Astrocyte (in vitro differentiated cells and primary cell): ENCODE data around the gene DIMT1. TPM values are rescaled to one million over a fixed set of nuclear protein-coding genes. Genes with fewer than 3 reads are reported as not detected.

Experiments
- DNase-seq: peaks from one replicate; pipeline ENCODE4 v3.0.0-alpha.2; 2010; ENCODE audit warnings: low read depth
- FAIRE-seq: peaks from 2 replicates; lab custom pipeline; 2011; peaks lifted over from hg19 to GRCh38; lab: Jason Lieb, UNC
- H2AFZ ChIP-seq: 2 replicates; pipeline ENCODE4 v1.6.0; 2012; ENCODE audit warnings: low read depth, low read length, inconsistent platforms
- H3K27ac ChIP-seq: 2 replicates; pipeline ENCODE4 v1.5.1; 2011; ENCODE audit warnings: low read depth, low read length, inconsistent platforms
- H3K27me3 ChIP-seq: 2 replicates; pipeline ENCODE4 v1.6.0; 2011; ENCODE audit warnings: low read length, inconsistent platforms; ENCODE audit not compliant: insufficient read depth
- H3K36me3 ChIP-seq: 2 replicates; pipeline ENCODE4 v1.5.1; 2011; ENCODE audit warnings: low read length, inconsistent platforms; ENCODE audit not compliant: insufficient read depth
- H3K4me1 ChIP-seq: 2 replicates; pipeline ENCODE4 v1.5.1; 2011; ENCODE audit warnings: low read length, inconsistent platforms; ENCODE audit not compliant: insufficient read depth
- H3K4me2 ChIP-seq: 2 replicates; pipeline ENCODE4 v1.6.0; 2012; ENCODE audit warnings: low read length, inconsistent platforms
- H3K4me3 ChIP-seq: 2 replicates; pipeline ENCODE4 v1.5.1; 2011; ENCODE audit warnings: low read depth, mild to moderate bottlenecking, low read length, inconsistent platforms; ENCODE audit not compliant: insufficient read depth
- H3K79me2 ChIP-seq: 2 replicates; pipeline ENCODE4 v1.6.0; 2012; ENCODE audit warnings: mild to moderate bottlenecking, low read length, inconsistent platforms; ENCODE audit not compliant: insufficient read depth
- H3K9ac ChIP-seq: 2 replicates; pipeline ENCODE4 v1.6.0; 2012; ENCODE audit warnings: mild to moderate bottlenecking, low read length, inconsistent platforms
- H3K9me3 ChIP-seq: 2 replicates; pipeline ENCODE4 v1.5.1; 2012; ENCODE audit warnings: low read depth, mild to moderate bottlenecking, low read length, inconsistent platforms; ENCODE audit not compliant: insufficient read depth
- H4K20me1 ChIP-seq: 2 replicates; pipeline ENCODE4 v1.6.0; 2012; ENCODE audit warnings: low read length, inconsistent platforms; ENCODE audit not compliant: insufficient read depth
- H3K27ac Mint-ChIP-seq: one replicate; pipeline ENCODE4 v1.8.0; 2021; ENCODE audit warnings: mild to moderate bottlenecking, mixed read lengths; ENCODE audit not compliant: unreplicated experiment
- H3K27me3 Mint-ChIP-seq: one replicate; pipeline ENCODE4 v1.8.0; 2021; ENCODE audit warnings: low read depth, mixed read lengths; ENCODE audit not compliant: unreplicated experiment
- H3K36me3 Mint-ChIP-seq: one replicate; pipeline ENCODE4 v1.8.0; 2021; ENCODE audit warnings: low read depth, mixed read lengths; ENCODE audit not compliant: unreplicated experiment
- H3K4me1 Mint-ChIP-seq: one replicate; pipeline ENCODE4 v1.8.0; 2021; ENCODE audit warnings: low read depth, mixed read lengths; ENCODE audit not compliant: unreplicated experiment
- H3K4me3 Mint-ChIP-seq: one replicate; pipeline ENCODE4 v1.8.0; 2021; ENCODE audit warnings: mild to moderate bottlenecking, moderate library complexity, mixed read lengths; ENCODE audit not compliant: unreplicated experiment
- H3K9me3 Mint-ChIP-seq: one replicate; pipeline ENCODE4 v1.8.0; 2021; ENCODE audit warnings: mild to moderate bottlenecking, mixed read lengths; ENCODE audit not compliant: unreplicated experiment
- CTCF ChIP-seq: IDR thresholded peaks from 2 replicates; pipeline ENCODE4 v1.5.1; 2011; ENCODE audit warnings: low read depth, mild to moderate bottlenecking, inconsistent platforms, low read length, moderate library complexity; ENCODE audit not compliant: insufficient read depth
- EZH2 ChIP-seq: IDR thresholded peaks from 2 replicates; pipeline ENCODE4 v1.6.1; 2012; ENCODE audit warnings: mild to moderate bottlenecking, low read length, inconsistent platforms; ENCODE audit not compliant: insufficient read depth
- total RNA-seq: library from RNA; stranded (reverse); gene quantifications from 2 replicates; pipeline ENCODE4 v1.2.1, GENCODE V29; 2021

DIMT1 gene
- total RNA-seq, 1 donor from 2014 or later, result 25.7 TPM

GRCh38 chr5:62340979-62341378, 62.7 kb downstream of the DIMT1 start:
- Histone ChIP-seq H3K9me3 (no peaks in the 10 kb centered on the region), H3K4me2 (no peak overlapping the region), H4K20me1 (peaks cover 53% of the 10 kb centered on the region), H3K36me3 (peaks cover 3% of the 10 kb centered on the region), H3K79me2 (peaks cover 88% of the 10 kb centered on the region), H3K9ac (no peak overlapping the region), H3K4me3 (no peak overlapping the region), H3K27me3 (no peaks in the 10 kb centered on the region), H2AFZ (no peak overlapping the region), H3K27ac (no peak overlapping the region), H3K4me1 (no peaks in the 10 kb centered on the region)
- H3K27ac Mint-ChIP-seq, result no peak overlapping the region
- no peak overlapping the region for H3K4me3 Mint-ChIP-seq
- peaks cover 10% of the 10 kb centered on the region for H3K4me1 Mint-ChIP-seq
- DNase-seq, result no peak
- H3K36me3 Mint-ChIP-seq, result no peaks in the 10 kb centered on the region
- H3K27me3 Mint-ChIP-seq, result no peaks in the 10 kb centered on the region
- no peaks in the 10 kb centered on the region for H3K9me3 Mint-ChIP-seq
- TF ChIP-seq CTCF, result no peak
- TF ChIP-seq EZH2, result no peak
- FAIRE-seq, result peak; percentile 26

DNA sequence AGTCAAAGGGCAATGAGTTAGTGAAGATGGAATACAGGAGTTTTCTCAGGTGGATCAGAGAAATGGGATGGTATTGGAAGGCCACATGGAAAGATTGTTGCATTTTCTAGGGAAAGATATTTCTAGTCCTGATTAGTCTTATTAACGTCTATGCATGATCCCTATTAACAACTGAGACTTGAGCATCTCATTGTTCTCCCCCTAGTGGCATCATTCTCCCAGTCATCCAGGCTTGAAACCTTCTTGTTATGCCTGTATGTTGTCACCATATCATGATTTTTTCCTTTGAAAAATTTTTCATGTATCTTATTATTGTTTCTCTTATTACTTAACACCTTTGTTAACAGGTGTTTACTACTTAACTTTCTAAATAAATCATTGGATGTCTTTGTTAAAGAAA, 63.3 kb downstream of the DIMT1 start:
- Mint-ChIP-seq H3K9me3 (no peaks in the 10 kb centered on the region), H3K36me3 (no peaks in the 10 kb centered on the region), H3K4me3 (no peak overlapping the region), H3K27me3 (no peaks in the 10 kb centered on the region), H3K4me1 (peaks cover 12% of the 10 kb centered on the region), H3K27ac (no peak overlapping the region)
- no peaks in the 10 kb centered on the region for H3K27me3 ChIP-seq
- no peaks in the 10 kb centered on the region for H3K9me3 ChIP-seq
- peaks cover 87% of the 10 kb centered on the region for H3K79me2 ChIP-seq
- no peaks in the 10 kb centered on the region for H3K4me1 ChIP-seq
- H3K4me2 ChIP-seq, result no peak overlapping the region
- no peak for FAIRE-seq
- H4K20me1 ChIP-seq, result peaks cover 56% of the 10 kb centered on the region
- DNase-seq, result no peak
- no peak overlapping the region for H2AFZ ChIP-seq
- no peak overlapping the region for H3K9ac ChIP-seq
- peaks cover 3% of the 10 kb centered on the region for H3K36me3 ChIP-seq
- no peak overlapping the region for H3K27ac ChIP-seq
- H3K4me3 ChIP-seq, result no peak overlapping the region
- TF ChIP-seq EZH2 (no peak), CTCF (no peak)

Other genes starting within 250 kb of the DIMT1 start
- gene KIF2A, start 97.7 kb downstream of the DIMT1 start, total RNA-seq, result 70.1 and 79.1 TPM in 2 replicates
- 24.9 and 31.7 TPM in 2 replicates for gene IPO11, start 8.9 kb upstream of the DIMT1 start, total RNA-seq
- 0.64 and 0.72 TPM in 2 replicates for gene LRRC70, start 174.9 kb upstream of the DIMT1 start, total RNA-seq